Stomach (tissue), 4 donors: ENCODE data around the gene DPYSL3.

Experiments used
- CTCF ChIP-seq, 7 experiments: fragments of 450-650 bp in 4 of 7; fragments of 200-600 bp in 3 of 7; sonication (generic) in 3 of 7; IDR thresholded peaks; one replicate each; pipeline ENCODE4 v1.5.1; 2016 to 2019; ENCODE audit warnings: antibody characterized with exemption in 7 of 7, control low read depth in 2 of 7, mild to moderate bottlenecking in 1 of 7
- EP300 ChIP-seq: sonication (generic); formaldehyde crosslinking; IDR thresholded peaks from one replicate; pipeline ENCODE4 v1.6.1; 2017; ENCODE audit warnings: antibody characterized with exemption
- POLR2A ChIP-seq, 4 donors: fragments of 450-650 bp; IDR thresholded peaks; one replicate each; pipeline ENCODE4 v1.6.1; 2016; ENCODE audit warnings: antibody characterized with exemption in 4 of 4, control low read depth in 2 of 4, mild to moderate bottlenecking in 1 of 4, moderate library complexity in 1 of 4
- POLR2AphosphoS5 ChIP-seq, 3 donors: sonication (generic); formaldehyde crosslinking; IDR thresholded peaks; one replicate each; pipeline ENCODE4 v1.6.1; 2016; ENCODE audit warnings: antibody characterized with exemption in 3 of 3

- no peak for TF ChIP-seq CTCF (IDR thresholded peaks at IDR 0.05)
- TF ChIP-seq EP300: no peak
- no peak for TF ChIP-seq POLR2AphosphoS5 (IDR thresholded peaks at IDR 0.05)
- no peak for TF ChIP-seq POLR2A (IDR thresholded peaks at IDR 0.05)
These were observed 49.5 kb downstream of the DPYSL3 start for GRCh38 chr5:147460380-147460779.
